Stromal cell of bone marrow (primary cell): ENCODE measurements around the gene DOK5.

Experiments
- DNase-seq: peaks from one replicate; pipeline ENCODE4 v3.0.0-alpha.2; 2012; ENCODE audit warnings: low read depth

The DOK5 gene

DNA sequence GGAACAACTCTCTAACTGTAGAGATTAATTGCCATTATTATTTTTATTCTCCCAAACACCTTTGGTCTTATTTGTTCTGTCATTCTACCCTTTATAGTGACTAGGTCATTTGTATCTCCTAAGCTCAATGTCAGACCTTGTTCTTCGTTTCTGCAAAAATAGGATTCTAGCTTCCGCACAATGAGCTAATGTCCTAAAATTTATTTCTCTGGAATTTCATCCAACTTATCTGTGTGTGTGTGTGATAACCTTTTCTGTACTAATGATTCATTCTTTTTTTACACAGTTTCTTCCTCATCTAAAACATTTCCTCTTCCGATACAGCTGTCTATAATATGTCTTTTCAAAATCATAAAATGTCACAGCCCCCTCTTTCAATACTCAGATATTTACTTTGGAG is 84.5 kb downstream of the DOK5 start:
- no peak for DNase-seq

- DNase-seq, result peak; percentile 4
Measured at GRCh38 chr20:54560357-54560756, 85.0 kb downstream of the DOK5 start.

DNA sequence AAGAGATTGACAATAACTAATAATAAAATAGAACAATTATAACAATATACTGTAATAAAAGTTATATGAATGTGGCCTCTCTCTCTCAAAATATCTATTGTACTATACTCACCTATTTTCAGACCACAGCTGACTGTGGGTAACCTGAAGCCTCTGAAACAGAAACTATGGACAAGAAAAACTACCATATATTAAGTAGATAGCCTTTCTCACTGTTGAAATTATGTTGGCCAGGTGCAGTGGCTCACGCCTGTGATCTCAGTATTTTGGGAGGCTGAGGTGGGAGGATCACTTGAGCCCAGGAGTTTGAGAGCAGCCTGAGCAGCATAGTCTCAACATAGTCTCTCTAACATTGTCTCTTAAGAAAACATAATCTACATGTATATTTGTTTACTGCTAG is 89.9 kb downstream of the DOK5 start:
- DNase-seq, result no peak

DNA sequence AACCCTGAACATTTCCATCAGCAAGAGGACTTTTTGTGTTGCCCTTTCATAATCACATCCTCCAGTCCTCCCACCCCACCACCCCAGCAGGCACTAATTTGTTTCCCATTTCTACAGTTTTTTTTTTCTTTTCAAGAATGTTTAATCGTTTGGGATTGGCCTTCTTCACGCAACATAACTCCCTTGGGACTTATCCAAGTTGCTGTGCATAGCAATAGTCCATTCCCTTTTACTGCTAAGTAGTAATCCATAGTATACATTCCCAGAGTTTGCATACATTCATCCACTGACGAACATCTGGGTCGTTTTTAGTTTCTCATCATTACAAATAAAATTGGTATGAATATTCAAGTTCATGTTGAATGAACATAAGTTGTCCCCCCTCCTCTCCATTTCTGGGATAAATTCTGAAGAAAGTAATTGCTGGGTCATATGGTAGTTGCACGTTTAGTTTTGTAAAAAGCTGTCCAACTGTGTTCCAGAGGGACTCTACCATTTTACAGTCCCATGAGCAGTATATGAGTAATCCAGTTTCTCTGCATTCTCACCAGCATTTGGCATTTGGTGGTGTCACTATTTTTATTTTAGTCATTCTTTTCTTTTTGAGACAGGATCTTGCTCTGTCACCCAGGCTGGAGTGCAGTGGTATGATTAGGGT is 90.8 kb downstream of the DOK5 start:
- DNase-seq, result peak; percentile 22

DNA sequence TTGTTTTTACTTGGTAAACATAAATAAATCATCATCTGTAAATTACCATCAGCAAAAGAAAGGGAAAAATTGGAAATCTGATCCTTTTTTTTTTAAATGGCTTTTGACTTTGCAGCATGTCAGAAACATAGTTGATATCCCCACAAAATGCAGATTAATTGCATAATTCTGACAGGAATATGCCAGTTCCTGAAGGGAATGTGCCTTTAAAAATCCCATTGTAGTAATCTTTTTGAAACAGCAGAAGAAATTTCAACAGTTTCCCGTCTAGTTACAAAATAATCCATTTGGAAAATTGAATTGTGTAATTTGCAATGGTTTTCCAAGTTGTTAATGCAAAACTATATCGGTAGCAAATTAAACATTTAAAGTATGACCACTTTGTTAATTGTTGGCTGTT is 95.2 kb downstream of the DOK5 start:
- DNase-seq, result no peak

DNA sequence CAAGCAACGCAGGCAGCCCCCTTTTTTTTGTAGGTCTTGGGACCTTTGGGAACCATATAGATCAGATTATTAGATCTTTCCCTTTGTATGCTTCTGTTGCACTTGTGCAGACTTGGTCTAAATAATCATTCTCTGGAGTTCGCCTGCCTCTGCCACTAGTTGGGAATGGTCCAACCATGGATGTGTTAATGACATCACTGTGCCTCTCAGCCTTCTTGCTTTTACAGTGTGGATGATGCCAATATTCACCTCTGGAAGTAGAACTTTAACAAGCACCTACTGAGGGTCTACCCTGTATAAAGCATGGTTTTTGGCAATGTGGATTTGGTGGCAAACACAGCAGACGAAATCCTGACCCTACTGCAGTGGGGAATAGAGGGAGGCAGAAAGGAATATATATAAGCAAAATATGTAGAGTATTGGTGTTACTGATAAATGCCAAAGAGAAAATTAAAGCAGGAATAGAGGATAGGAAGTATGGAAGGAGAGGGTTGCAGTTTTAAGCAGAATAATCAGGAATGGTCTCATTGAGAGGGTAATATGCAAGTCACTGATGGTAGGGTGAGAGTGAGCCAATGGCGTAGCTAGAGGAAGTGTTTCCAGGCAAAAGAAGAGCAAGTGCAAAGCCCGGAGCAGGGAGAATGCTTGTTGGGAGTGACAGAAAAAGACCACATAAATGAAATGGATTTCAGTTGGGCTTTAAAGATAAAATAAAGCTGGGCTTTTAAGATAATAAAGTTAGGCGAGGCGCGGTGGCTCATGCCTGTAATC is 97.5 kb downstream of the DOK5 start:
- no peak for DNase-seq

GRCh38 chr20:54573838-54574237 is 98.4 kb downstream of the DOK5 start:
- DNase-seq, result no peak

- no peak for DNase-seq
Measured at GRCh38 chr20:54576518-54576917, 101.1 kb downstream of the DOK5 start.

DNA sequence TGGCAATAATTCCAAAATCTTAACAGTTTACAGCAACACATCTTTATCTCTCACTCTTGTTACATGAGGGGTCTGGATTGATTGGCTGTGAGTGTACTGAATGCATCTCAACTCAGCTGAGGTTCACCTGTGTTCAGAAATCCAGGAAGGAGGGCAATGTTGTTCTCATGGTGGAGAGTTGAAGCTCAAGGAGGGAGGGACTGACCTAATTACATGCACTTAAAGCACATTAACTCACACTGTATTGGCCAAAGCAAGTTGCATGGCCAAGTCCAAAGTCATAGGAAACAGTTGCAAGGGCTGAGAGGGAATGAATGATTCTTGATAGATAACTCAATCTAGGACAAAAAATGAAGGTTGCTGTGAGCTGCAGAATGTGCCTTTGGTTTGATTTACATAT is 102.2 kb downstream of the DOK5 start:
- no peak for DNase-seq

GRCh38 chr20:54585217-54585616 is 109.8 kb downstream of the DOK5 start:
- no peak for DNase-seq

DNA sequence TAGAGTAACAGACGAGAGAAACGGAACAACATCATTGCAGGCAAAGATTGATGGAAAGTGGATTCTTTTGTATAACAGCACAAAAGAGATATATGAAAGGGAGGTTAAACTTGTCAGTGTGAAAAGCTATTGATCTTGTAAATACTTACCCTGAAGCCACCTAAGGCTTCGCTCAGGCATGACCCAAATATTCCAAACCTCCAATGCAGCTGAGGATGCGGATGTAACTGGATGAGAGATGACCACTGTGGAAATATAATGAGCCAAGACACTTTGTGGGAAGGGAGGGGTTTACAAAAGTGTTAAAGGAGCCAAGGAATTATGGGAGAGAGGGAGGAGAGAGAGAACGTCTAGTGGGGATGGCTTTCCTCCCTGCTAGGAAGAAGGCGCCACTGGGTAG is 112.0 kb downstream of the DOK5 start:
- DNase-seq, result no peak

DNA sequence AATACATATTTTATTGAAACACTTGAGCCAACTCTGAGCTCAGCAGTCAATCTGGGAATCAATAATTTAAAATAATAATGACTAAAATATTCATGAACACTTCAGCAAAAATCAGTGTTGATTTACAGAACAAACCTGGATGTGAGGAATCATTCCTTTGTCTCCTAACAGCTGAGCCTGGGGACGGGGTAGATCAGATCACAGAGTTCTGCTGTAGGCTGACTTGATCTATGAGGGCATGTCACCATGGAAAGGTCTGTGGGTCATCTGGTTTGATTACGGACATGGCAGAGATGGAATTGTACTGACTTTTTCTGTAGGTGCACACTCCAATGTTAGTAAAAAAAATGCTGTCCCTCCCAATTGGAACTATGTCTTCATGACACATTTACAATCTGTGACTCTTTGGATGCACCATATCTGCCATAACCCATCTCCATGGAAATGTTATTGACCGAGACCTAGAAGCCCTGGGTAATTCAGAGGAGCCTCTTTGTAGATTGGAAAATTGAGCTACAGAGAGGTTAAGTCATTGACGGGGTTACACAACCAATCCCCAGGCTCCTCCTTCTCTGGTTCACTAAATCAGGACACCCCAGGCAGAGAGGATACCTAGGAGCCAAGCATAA is 114.1 kb downstream of the DOK5 start:
- no peak for DNase-seq

DNA sequence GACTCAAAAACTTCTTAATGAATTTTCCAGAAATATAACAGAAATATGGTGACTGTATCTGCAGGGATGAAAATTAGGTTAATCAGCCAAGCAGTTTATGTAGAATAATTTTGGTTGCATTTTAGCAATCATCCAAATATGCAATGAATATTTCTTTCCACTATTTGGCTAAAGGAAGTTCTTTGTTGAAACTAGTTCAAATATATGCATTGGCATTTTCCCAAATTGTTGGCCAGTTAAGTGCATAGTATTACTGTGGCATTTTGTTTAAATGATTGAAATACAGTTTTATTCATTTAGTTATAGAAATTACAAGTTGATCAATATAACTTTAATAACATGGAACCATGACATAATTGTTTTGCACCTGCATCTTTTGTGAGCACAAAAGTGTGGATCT is 115.5 kb downstream of the DOK5 start:
- no peak for DNase-seq

GRCh38 chr20:54596651-54597050 is 121.3 kb downstream of the DOK5 start:
- no peak for DNase-seq

DNA sequence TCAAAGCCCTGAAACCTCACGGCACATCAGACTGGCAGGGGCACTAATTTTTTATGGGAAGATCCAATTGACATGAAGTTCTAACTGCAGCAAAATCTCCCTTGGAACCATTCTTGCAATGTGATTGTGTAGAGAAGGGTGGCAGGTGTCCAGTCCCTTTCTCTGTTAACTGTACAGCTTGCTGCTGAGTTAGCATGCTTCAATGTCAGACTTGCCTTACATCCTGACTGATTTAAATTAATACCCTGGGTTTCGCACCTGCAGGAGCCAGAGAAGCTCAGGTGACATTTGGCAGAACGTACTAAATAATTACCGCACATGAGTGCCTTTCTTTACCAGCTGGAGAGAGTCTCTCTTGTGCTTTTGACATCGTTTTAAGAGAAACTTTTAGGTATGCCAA is 123.0 kb downstream of the DOK5 start:
- no peak for DNase-seq

- no peak for DNase-seq
Measured at GRCh38 chr20:54600634-54601033, 125.2 kb downstream of the DOK5 start.

DNA sequence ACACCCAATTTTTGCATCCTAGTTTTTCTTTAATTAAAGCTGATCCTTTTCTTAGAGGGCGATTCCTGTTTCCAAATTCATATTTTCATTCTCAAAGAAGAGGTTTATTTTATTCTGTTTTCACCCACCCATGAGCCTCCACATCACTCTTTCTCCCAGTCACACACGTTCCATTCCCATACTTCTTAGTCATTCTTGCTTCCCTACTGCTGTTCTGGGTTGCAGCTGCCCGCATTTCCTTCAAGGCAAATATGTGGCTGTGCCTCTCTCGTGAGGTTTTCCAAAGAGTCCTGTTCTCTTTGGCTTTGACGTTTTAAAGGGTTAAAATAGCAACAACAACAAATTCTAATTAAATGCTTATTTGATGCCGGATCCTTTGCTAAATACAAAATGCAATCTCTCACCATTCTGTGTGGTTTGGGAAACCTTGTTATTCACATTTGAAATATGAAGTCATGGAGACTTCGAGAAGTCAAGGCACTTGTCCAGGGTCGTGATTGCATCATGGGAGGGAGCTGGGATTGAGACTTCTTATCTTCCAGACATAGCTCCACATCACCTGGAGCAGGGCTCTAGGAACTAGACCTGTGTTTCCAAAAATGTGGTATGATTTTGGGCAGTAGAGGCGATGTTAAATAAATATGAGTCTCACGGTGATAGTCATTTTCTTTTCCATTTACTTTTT is 126.6 kb downstream of the DOK5 start:
- DNase-seq, result no peak

- DNase-seq, result no peak
Measured at GRCh38 chr20:54605319-54605718, 129.9 kb downstream of the DOK5 start.

- no peak for DNase-seq
Measured at GRCh38 chr20:54606380-54606779, 131.0 kb downstream of the DOK5 start.

DNA sequence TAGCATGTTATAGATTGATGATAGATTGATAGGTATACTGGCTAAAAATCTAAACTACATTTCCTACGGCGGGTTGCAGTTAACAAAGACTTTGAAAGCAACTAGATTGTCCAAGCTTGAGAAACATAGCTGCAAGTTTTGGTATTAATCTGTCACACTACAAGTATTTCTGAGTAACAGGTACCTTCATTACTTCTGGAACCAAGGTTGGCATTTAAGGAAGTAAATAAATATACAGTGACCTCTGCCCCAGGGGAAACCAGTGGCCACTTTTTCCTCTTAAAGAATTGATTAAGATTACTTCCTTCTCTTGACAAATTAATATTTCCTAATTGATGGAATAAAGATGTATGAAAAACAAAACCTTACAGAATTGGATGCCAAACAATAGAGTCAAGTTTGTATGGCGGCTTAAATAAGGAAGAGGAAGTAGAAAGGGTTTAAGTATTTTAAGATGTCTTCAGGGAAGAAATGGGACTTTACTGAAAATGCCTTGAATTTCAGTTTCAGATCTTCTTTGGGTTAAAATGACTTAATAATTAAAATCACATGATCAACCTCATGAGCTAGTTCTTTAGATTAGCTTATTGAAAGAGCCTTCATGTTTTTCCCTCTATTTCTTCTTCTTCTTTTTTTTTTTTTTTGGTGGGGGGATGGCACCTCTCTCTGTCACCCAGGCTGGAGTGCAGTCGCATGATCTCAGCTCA is 132.8 kb downstream of the DOK5 start:
- DNase-seq, result no peak

DNA sequence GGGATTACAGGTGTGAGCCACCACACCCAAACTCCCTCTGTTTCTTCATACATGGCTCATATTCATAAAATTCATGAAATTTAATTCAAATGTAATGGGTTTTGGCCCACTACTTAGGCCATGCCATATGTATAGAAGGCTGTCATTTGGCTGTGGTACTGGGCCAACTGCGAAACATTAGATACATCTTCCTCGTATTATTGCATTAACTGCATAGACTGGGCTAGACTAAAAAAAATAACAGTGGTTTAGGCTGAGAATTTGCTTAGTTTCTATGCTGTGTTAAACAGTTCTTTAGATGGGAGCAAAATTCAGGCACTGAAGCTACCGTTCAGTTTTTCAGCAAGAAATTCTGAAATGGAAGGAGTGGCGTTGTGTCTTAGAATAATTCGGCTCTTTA is 133.6 kb downstream of the DOK5 start:
- no peak for DNase-seq

DNA sequence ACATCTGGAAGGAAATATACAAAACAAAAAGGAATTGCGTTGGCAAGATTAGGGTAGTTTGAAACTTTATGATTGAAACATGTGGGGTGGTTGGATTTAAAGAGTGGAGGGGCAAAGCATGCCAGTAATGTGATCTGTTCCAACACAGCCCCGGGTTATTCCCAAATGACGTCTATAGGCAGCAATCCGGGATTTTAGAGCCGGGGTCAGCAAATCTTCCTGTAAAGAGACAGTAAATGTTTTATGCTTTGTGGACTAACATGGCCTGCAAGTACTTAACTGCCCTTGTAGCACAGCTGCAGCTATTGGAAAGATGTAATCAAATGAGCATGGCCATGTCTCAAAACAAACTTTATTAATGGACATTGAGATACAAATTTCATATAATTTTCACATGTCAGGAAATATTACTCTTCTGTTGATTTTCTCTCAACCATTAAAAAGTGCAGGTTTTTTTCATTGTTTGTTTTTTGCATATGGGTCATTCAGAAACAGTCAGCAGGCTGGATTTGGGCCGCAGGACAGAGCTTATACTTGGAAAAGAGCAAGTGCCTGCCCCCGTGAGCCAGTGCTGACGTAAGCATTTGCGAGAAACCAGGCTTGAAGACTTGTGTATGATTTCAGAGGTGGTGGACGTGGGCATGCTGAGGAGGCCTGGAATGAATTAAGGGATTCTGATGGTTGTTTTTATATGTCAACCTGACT is 136.5 kb downstream of the DOK5 start:
- DNase-seq, result no peak
